HepG2 (cell line): ENCODE data around the gene COL8A1. TPM values are rescaled to one million over a fixed set of nuclear protein-coding genes. Genes with fewer than 3 reads are reported as not detected.
A peak's percentile ranks its signal among the peaks of the same experiment; 100 is the strongest.

Experiments
- GRHL1 ChIP-seq: sonication (generic); formaldehyde crosslinking; conservative IDR thresholded peaks from 2 replicates; pipeline ENCODE4 v1.8.0; 2022; ENCODE audit warnings: missing genetic modification reagents
- KDM1A ChIP-seq: IDR thresholded peaks from 2 replicates; pipeline ENCODE4 v1.6.1; 2016; ENCODE audit warnings: missing compliant biosample characterization
- MED8 ChIP-seq: sonication (generic); formaldehyde crosslinking; IDR thresholded peaks from 2 replicates; pipeline ENCODE4 v1.8.1; 2023; ENCODE audit warnings: mild to moderate bottlenecking, missing genetic modification reagents; ENCODE audit not compliant: insufficient replicate concordance
- MYPOP ChIP-seq: sonication (generic); formaldehyde crosslinking; IDR thresholded peaks from 2 replicates; pipeline ENCODE4 v1.8.1; 2023; ENCODE audit warnings: mild to moderate bottlenecking, moderate library complexity, missing genetic modification reagents
- PHF20 ChIP-seq: sonication (generic); formaldehyde crosslinking; IDR thresholded peaks from 2 replicates; pipeline ENCODE4 v1.5.0; 2020; ENCODE audit warnings: mild to moderate bottlenecking, missing genetic modification reagents
- SKIL ChIP-seq: sonication (generic); formaldehyde crosslinking; IDR thresholded peaks from 2 replicates; pipeline ENCODE4 v1.8.0; 2022; ENCODE audit warnings: missing genetic modification reagents, mild to moderate bottlenecking, moderate library complexity, borderline replicate concordance
- TBX3 ChIP-seq: fragments of 450-650 bp; IDR thresholded peaks from 2 replicates; pipeline ENCODE4 v1.6.1; 2017; ENCODE audit warnings: antibody characterized with exemption, mild to moderate bottlenecking, inconsistent platforms, borderline replicate concordance
- TOE1 ChIP-seq: sonication (generic); formaldehyde crosslinking; IDR thresholded peaks from 2 replicates; pipeline ENCODE4 v1.4.0; 2020; ENCODE audit warnings: mild to moderate bottlenecking, missing genetic modification reagents
- U2AF1 ChIP-seq: fragments of 200-400 bp; formaldehyde crosslinking; optimal IDR thresholded peaks from 2 replicates; pipeline ENCODE3; 2017; ENCODE audit warnings: mild to moderate bottlenecking, low read depth, low read length
- ZBTB34 ChIP-seq: sonication (generic); formaldehyde crosslinking; IDR thresholded peaks from 2 replicates; pipeline ENCODE4 v1.8.0; 2022; ENCODE audit warnings: mild to moderate bottlenecking, missing genetic modification reagents
- ZBTB49 ChIP-seq: sonication (generic); formaldehyde crosslinking; IDR thresholded peaks from 2 replicates; pipeline ENCODE4 v1.4.0; 2020; ENCODE audit warnings: missing genetic modification reagents, borderline replicate concordance
- ZNF138 ChIP-seq: sonication (generic); formaldehyde crosslinking; IDR thresholded peaks from 2 replicates; pipeline ENCODE4 v1.5.0; 2020; ENCODE audit warnings: mild to moderate bottlenecking, low read depth, missing genetic modification reagents
- ZNF367 ChIP-seq: sonication (generic); formaldehyde crosslinking; IDR thresholded peaks from 2 replicates; pipeline ENCODE4 v1.4.0; 2020; ENCODE audit warnings: missing genetic modification reagents, borderline replicate concordance
- ZNF432 ChIP-seq: sonication (generic); formaldehyde crosslinking; IDR thresholded peaks from 2 replicates; pipeline ENCODE4 v1.5.0; 2020; ENCODE audit warnings: missing genetic modification reagents, mild to moderate bottlenecking, borderline replicate concordance
- ZNF530 ChIP-seq: sonication (generic); formaldehyde crosslinking; IDR thresholded peaks from 2 replicates; pipeline ENCODE4 v1.5.0; 2020; ENCODE audit warnings: low read depth, mild to moderate bottlenecking, missing genetic modification reagents
- polyA plus RNA-seq, 8 experiments: library from polyadenylated mRNA; depleted of rRNA in 3 of 8; stranded (reverse) in 7 of 8; unstranded in 1 of 8; fragments of >200 nt; fragmentation: Illumina TruSeq in 4 of 8; extraction: Trizol in 4 of 8; gene quantifications; 2 replicates each; pipeline versions ENCODE4 v1.2.1 to v1.2.3, GENCODE V29; 2011 to 2016; ENCODE audit warnings: low read depth in 4 of 8, missing spikeins in 1 of 8, mixed read lengths in 1 of 8; ENCODE audit not compliant: insufficient read depth in 1 of 8
- total RNA-seq, 5 experiments: library from RNA; depleted of rRNA; stranded (reverse); fragments of >200 nt; fragmentation: Illumina TruSeq; extraction: Trizol; gene quantifications; 2 replicates each; pipeline ENCODE4 v1.2.3, GENCODE V29; 2016; ENCODE audit warnings: low read depth in 1 of 5

Gene COL8A1
- total and polyA plus RNA-seq, 2 of the 13 experiments (the other 11 are each of a cell fraction or from before 2014, with no cell fraction given): not detected

- TF ChIP-seq GRHL1 (CRISPR knock-in tag) (no peak), KDM1A (no peak), MYPOP (peak; percentile 54), TBX3 (0 out of 2 replicates have a peak, but pooled peaks have one; percentile 42), MED8 (no peak), SKIL (CRISPR knock-in tag) (no peak), ZNF432 (no peak), TOE1 (CRISPR knock-in tag) (no peak), ZBTB34 (CRISPR knock-in tag) (peak; percentile 21; the same call in 1 of the 2 replicates), ZNF138 (CRISPR knock-in tag) (0 out of 2 replicates have a peak, but pooled peaks have one; percentile 75), ZBTB49 (CRISPR knock-in tag) (no peak), ZNF530 (no peak), PHF20 (CRISPR knock-in tag) (peak; percentile 88), U2AF1 (peak; percentile 61), ZNF367 (no peak)
Observed at GRCh38 chr3:99817437-99818240, 179.2 kb downstream of the COL8A1 start, which contains the start of gene CMSS1 (continued).
